ENCODE measurements around the gene C13orf46.

C13orf46 gene

DNA sequence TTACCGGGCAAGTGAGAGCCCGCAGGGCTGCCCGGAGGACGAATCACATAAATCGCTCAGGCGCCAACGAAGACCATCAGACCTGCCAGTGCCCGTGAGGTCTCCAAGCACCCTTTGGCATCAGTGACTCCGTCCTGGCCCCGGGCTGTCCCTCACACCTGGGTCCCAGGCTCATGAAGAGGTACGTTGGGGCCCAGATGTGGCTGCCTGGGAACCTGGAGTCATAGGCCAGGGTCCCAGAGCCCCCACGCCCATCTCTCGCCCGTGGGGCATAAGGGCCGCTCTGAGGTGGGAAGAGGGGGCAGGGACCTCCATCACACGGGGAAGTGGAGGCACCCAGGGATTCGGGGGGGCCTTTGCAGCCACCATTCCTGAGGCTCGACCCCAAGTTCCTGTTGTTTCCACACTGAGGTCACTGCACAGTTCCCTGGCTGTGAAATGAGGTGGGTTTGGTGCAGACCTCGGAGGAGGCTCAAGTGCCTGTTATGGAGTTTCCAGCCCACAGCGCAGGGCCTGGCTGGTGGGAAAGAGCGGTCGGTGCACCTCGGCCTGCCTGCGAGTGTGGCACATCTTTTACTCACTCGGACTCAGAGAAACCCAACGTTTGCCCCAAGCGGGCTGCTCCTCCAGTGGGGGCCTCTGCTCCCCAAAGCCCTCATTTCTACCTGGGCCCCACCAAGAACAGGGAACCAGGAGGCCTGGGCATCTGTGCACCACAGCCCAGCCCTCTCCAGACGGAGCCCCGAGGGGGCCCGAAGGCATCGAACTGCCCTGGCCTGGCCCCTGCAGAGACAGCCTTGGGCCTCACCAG is 35.9 kb upstream of the C13orf46 start:
- DNase-seq: no peak

DNA sequence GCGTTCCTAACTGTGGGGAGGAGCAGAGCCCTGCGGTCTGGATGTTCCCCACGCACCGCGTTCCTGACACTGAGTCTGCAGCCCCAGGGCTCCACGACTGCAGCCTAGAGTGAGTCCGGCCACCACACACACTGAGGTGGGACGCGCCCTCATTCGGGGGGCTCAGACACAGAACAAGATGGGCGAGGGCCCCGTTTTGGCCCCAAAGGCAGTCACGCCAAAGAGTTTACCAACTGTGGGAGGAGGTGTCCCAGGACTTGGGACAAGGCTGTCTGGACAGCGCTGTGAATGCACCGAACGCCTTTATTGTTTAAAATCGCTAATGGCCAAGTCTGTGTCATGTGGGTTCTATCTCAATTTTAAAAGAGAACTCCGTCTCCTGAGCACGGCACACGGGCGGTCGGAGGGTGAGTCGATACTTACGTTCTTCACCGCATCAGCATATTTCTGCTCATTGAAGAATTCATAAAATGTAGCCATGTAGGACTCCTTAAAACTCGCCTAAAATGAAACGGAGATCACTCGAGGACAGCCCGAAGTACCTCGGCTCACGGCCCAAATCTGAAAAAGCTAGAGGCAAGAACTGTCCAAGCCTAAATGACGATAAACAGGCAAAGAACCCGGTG is 35.2 kb upstream of the C13orf46 start:
- no peak for DNase-seq

DNA sequence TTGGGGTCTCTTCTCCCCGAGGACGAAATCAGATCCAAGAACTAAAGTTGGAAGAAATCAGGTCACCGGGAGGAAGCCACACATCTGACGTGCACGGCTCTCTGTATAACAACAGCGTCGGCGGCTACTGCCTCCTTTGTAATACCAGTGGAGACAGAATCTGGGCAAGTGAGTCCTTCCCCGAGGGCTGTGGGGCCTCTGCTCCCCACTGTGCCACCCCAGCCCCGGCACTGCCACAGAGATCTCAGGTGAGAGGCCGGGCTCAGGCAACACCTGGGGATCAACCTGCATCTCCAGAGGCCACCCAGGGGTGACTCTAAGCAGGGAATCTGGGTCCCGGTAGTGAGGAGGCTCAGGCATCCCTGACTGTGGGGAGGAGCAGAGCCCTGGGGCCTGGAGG is 33.7 kb upstream of the C13orf46 start:
- DNase-seq: no peak

DNA sequence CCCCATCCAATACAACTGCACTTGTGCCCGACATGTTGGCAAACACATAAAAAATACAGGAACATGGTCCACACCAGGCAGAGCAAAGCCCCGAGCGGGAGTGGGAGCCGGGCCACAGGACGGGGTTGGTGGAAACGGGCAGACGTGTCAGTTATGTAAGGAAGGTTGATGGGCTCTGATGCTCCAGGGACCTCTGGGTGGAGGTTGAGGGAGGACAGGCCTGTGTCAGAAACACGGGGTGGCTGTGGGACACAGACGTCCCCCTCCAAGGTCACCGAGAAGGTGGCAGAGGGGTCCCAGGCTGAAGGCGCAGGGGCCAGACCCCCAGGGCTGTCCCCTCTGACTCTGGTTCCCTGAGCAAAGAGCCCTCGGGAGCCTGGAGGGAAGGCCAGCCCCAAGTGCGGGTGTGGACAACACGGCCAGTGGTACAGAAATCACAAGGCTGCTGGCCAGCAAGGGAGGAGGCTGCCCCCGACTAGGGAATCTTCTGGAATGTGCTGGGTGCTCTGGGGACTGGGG is 31.4 kb upstream of the C13orf46 start:
- no peak for DNase-seq

DNA sequence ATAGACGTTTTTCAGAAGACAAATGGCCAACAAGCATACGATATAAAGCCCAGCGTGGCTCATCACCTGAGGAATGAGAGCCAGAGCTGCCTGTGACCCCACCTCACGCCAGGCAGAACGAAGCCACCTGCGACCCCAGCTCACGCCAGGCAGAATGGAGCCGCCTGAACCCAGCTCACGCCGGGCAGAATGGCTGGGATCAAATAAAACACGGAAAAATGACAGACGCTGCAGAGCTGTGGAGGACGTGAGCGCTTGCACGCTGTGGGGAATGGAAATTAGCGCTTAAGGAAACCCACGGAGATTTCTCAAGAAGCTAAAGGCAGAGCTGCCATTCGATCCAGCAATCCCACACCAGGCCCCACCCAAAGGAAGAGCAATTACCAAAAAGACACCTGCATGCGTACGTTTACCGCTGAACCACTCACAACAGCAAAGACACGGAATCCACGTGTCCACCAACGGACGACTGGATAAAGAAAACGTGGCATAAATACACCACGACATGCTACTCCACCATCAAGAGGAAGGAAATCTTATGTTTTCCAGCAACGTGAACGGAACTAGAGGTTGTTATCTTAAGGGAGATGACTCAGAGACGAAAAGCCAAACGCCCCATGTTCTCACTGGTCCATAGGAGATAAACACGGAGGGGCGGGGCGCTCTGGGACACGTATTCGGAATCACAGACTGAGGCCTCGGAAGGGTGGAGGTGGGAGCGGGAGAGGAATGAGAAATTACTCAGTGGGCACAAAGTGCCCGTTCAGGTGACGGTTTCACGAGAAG is 30.7 kb upstream of the C13orf46 start:
- DNase-seq: no peak

DNA sequence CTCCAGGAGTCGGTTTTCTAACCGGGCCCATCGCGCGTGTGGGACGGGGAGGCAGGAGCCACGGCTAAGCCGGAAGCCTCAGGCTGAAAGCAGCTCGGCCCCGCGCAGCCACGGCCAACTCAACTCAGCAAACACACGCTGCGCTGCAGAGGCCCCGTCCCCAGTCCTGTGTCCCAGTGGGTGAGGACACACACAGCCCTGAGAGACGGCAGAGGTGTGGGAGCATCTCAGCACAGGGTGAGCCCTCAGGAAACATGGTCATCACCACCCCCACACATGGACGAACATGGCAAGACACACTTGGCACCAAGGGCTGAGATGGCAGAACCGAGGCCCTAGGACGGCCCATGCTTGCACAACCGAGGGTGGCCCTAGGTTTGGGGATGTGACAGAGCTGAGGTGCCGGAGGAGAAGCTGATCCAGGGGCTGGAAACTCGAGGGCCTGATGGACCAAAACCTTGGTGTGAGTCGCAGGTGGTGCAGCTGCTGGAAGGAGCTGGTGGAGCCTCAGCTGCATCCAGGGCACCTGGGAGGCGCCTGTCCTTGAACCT is 29.0 kb upstream of the C13orf46 start:
- DNase-seq: no peak

DNA sequence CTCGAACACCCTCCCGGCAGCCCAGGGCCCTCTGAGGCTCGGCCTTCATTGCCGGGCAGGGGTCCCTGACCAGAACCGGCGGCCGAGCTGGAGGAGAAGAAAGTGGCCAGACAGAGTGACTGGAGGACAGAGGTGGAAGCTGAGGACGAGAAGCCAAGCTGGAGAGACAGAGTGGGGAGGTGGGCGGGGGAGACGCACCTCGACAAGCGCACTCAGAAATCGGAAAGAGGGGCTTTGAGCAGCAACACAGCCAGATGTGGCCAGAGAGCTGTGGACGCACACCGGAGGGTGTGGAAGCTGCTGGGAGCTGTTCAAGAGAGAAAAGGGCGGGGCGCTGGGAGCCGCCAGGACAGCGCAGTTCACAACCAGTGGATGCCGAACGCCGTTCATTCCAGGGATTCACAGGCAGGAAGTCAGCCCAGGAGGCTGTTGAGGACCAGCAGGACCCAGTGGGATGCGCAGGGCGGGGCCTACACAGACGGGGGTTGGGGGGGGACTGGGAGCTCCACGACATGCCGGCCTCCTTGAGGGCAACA is 28.2 kb upstream of the C13orf46 start:
- no peak for DNase-seq

DNA sequence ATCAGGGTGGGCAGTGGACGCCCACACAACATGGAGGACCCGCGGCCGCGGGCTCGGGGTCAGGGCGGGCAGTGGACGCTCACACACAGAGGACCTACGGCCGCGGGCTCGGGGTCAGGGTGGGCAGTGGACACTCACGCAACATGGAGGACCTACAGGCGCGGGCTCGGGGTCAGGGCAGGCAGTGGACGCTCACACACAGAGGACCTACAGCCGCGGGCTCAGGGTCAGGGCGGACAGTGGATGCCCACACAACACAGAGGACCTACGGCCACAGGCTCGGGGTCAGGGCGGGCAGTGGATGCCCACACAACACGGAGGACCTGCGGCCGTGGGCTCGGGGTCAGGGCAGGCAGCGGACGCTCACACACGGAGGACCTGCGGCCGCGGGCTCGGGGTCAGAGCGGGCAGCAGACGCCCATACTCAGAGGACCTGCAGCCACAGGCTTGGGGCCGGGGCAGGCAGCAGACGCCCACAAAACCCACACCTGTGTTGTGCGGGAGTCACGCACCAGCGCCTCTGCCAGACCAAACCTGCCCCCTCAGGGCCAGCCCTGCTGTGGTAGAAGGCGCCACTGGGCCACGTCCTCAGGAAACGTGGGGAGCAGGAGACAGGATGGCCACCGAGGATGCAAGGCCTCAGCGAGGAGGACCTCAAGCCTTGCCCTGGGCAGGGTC is 27.6 kb upstream of the C13orf46 start:
- no peak for DNase-seq

DNA sequence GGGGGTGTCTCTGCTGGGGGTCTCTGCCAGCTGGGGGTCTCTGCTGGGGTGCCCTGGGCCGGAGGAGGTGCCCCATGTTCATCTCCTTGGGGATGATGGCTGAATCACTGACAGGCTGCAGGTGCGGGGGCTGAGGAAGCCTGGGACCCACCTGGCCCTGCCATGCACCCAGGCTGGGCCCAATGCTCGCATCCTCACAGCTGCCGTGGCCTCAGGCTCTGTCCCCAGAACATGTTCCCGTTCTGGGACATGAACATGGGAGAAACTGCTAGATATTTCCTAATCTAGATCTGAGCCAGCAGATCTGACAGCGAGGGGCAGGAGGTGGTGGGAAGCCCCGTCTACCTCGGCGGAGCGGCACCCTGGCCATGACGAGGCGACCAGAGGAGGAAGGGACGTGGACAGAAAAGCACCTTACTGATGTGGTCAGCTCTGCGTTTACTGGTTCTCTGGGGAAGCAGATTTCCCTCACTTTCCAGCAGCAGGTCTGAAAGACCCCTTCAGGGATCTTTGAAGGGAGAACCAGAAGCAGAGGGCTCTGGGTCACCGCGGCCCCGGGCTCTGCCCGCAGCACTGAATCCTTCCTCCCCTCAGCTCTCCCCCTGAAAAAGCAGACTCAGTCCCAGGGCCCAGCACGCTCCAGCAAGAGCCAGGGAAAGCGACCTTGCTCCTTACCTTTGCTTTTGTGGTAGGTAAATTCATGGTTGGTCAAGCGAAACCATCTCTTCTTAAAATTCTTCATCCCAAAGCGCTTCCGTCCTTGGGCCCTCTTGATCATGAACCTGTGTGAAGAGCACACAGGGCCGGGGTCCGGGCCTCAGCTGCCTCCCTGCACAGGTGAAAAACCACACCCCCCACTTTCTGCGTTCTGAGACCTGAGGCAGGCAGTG is 26.5 kb upstream of the C13orf46 start:
- no peak for DNase-seq

DNA sequence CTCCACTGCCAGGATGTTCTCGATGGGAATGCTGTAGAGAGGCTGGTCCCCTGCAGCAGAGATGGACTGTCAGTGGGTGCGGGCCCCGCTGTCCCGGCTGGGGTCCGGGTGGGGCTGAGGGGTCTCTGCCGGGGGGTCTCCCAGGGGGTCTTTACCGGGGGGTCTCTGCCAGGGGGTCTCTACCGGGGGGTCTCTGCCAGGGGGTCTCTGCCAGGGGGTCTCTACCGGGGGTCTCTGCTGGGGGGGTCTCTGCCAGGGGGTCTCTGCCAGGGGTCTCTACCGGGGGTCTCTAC is 25.7 kb upstream of the C13orf46 start:
- no peak for DNase-seq

DNA sequence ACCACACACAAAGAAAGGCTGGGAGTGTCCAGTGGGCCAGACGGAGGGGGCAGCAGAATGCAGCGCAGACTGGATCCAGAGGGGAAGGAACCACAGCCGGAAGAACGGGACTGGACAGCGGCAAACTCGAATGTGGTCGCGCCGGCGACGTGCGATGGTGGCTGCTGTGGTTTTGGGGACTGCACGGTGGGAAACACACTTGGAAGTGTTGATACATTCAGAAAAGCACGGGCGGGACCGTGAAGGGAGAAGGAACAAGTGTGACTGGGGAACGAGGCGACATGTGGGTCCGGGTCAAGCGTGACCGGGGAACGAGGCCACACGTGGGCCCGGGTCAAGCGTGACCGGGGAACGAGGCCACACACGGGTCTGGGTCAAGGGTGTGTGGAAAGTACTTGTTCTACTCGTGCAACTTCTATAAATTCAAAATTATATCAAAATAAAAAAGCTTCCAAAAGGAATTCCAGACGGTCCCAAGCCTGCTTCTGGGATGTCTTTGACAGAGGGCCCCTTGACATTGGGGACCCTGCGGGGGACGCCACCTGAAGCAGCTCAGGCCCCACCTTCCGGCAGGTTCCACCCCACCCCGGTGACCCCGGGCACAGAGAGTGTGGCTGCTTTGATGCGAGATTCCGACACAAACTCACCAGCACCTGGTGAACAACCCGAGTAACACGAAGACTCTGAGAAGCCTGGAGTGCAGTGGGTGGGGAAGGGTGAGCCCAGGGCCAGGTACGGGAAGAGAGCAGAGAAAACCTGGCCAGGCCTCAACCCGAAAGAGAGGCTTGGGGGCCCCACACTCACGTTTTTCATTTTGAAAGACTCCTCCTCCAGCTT is 25.1 kb upstream of the C13orf46 start:
- no peak for DNase-seq

DNA sequence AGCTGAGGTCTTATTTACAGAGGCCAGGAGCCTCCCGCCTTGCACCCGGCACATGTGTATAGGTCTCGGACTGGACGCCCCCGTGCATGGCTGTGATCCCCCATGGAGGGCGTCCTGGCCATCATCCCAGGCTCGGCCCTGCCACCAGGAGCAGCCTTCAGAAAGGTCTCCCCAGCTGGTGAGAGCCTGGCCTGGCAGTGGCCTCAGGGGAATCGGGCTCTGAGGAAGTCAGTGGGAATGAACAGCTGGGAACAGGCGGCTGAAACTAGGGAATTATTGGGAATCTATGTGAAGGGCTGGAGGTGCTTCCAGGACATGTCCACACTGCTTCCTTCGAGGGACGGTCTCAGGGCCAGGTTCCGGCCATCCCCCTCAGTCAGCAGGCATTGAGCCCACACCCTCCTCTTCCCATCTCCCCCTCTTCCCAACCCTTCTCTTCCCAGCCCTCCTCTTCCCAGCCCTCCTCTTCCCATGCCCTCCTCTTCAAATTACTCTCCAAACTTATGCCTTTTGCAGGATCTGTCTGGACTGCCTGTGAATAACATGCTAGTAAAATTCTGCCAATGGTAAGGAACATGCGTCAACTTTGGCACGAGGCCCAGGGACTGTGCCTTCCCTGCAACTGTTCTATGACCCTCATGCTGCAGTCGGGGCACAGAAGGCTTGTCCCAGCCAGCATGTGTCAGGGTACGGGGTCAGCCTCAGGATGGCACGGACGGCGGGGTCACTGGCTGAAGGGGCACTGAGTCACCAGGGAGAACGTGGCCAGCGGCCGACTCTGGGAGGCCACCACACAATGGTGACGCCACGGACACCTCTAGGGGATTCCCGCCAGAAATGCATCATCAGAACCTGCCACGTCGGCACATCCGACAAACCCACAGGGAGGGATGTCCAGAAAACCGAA is 24.2 kb upstream of the C13orf46 start:
- no peak for DNase-seq

DNA sequence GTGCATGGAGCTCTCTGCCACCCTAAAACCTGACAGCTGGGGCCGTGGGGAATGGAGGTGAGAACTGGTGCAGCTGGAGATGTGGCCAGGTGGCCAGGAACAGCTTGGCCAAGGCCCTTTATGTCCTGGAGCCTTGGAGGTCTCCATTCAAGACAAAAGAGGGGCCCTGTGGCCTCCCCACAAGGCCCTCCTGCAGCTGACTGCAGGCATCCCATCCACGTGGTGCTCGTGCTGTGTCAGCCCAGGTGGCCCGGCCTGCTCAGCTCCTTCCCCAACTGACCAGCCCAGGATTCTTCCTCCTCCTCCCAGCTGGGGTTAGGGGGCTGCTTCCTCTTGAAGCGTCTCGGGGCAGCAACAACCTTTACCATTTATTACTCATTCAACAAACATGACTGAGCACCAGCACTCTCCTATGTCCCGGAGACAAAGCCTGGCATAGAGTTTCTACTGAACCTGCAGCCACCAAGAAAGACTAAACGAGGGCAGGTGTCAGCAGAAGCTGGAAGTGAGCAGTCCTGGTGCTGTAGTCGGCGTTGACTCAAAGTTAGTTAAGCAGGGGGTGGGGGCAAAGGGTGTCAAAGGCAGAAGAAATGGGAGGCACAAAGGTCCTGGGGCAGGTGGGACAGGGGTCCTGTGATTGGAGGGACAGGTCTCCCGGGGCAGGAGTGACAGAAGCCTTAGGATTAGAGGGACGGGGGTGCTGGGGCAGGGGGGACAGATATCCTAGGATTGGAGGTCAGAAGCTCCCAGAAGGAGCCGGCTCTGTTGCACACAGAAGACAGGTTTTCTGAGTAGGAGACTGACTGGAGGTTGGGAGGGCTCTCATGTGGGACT is 23.3 kb upstream of the C13orf46 start:
- no peak for DNase-seq

DNA sequence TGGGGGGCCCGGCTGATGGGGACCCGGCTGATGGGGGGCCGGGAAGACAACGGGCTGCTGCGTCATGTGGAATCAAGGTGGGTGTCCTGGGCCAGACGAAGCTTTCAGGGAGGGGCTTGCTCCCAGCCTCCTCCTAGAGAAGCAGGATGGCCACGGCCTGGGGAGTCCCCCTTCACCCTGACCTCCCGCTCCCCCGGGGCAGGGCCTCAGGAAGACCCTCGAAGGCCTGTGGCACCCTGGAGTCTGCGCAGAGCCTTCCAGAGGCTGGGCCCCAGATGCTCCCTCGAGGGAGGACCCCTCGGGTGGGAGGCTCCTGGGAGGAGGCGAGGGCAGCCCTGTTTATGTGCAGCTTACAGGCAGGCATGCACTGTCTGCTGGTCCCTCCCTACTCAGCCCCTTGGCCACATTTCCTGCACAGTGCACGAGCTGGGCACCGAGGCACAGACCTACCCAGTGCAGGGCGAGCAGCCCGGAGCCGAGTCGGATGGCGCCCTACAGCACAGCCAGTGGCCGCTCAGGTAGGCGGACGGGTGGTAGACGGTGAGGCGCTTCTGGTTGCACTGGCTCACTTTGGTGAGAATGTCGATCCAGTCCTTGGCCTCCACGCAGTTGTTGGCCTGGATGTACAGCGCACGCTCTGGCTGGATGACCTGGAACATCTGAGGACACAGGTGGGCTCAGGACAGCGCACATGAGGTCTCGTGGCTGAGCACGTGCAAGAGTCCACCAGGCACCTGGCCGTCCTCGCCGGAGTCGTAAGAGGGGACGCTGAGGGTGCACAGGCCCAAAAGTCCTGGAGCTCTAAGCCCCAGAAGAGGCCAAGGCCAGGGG is 22.4 kb upstream of the C13orf46 start:
- DNase-seq: no peak

DNA sequence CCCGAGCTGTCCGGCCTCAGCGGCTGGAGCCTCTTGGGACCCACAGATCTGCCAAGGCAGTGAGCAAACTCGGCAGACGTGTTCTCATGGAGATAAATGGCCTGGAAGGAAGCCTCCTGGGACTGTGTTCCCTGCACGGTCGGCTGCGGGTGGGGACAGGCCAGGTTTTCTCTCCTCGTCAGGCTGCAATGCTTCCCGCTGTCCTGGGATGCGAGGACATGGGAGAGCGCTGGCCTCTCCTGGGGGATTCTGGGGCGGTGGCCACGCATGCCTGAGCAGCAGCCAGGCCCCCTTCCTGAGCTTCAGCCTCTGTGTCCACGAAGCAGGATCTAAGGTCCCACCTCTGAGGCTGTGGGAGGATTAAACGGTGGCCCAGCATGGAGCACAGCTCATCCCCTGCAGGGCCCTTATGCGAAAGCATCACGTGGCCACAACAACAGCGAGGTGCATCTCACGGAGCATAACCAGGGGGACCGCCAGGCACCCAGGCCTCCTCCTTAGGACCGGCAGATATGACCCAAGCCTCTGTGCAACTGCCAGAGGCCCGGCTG is 21.2 kb upstream of the C13orf46 start:
- no peak for DNase-seq

DNA sequence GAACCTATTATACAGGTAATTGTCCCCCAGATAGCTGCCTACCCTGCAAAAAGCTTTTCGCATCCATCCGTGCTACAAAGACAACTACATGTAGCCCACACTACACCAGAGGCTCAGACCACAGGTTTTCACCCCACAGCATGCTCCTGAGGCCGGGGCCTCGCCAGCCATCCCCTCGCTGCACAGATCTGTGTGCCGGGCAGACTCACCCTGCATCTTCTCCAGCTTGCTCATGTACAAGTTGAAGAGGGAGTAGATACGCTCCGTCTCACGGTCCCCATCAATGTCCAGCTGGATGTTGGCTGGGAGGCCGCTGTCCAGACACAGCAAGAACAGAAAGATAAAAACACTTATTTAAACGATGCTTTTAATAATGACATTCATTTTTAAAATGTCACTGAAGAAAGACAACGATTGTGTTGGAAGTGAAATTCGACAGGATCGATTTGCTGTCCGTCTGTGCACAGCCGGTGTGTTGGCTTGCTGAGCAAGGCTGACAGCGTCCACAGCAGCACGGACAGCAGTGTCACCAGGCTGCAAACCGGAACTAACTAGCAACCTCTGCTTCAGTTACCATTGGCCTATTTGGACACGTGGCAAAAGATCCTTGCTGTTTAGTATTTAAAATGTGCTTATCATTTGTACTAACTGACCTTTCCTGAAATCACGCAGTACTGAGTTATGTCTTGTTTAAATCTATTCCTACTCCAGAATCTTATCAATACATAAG is 18.6 kb upstream of the C13orf46 start:
- no peak for DNase-seq
